ENCODE data around the gene CACNA1E. TPM values are rescaled to one million over a fixed set of nuclear protein-coding genes. Genes with fewer than 3 reads are reported as not detected.

The CACNA1E gene
- total RNA-seq, 1 donor from 2014 or later, result not detected

- no peaks in the 10 kb centered on the region for H3K4me1 Mint-ChIP-seq (ENCODE audit: unreplicated experiment)
- no peaks in the 10 kb centered on the region for H3K9me3 Mint-ChIP-seq (ENCODE audit: unreplicated experiment)
- H3K27ac Mint-ChIP-seq (ENCODE audit: unreplicated experiment), result no peak overlapping the region
- H3K36me3 Mint-ChIP-seq (ENCODE audit: unreplicated experiment), result no peaks in the 10 kb centered on the region
- no peak for DNase-seq (ENCODE audit: extremely low spot score, unreplicated experiment)
- TF ChIP-seq CTCF (IDR thresholded peaks at IDR 0.05), result no peak
- no peaks in the 10 kb centered on the region for H3K27me3 Mint-ChIP-seq (ENCODE audit: unreplicated experiment)
- no peak overlapping the region for H3K4me3 Mint-ChIP-seq (ENCODE audit: unreplicated experiment)
These were observed 264.7 kb downstream of the CACNA1E start for GRCh38 chr1:181748013-181748412.

- Mint-ChIP-seq H3K36me3 (ENCODE audit: unreplicated experiment) (no peaks in the 10 kb centered on the region), H3K4me3 (ENCODE audit: unreplicated experiment) (no peak overlapping the region), H3K9me3 (ENCODE audit: unreplicated experiment) (peaks cover 17% of the 10 kb centered on the region), H3K27ac (ENCODE audit: unreplicated experiment) (no peak overlapping the region), H3K4me1 (ENCODE audit: unreplicated experiment) (no peaks in the 10 kb centered on the region), H3K27me3 (ENCODE audit: unreplicated experiment) (no peaks in the 10 kb centered on the region)
- no peak for DNase-seq (ENCODE audit: extremely low spot score, unreplicated experiment)
- no peak for TF ChIP-seq CTCF (IDR thresholded peaks at IDR 0.05)
These were observed 270.8 kb downstream of the CACNA1E start for GRCh38 chr1:181754103-181754502.

GRCh38 chr1:181759481-181759880, 276.2 kb downstream of the CACNA1E start:
- DNase-seq (ENCODE audit: extremely low spot score, unreplicated experiment), result no peak
- Mint-ChIP-seq H3K4me1 (ENCODE audit: unreplicated experiment) (no peaks in the 10 kb centered on the region), H3K27me3 (ENCODE audit: unreplicated experiment) (no peaks in the 10 kb centered on the region), H3K9me3 (ENCODE audit: unreplicated experiment) (peaks cover 17% of the 10 kb centered on the region), H3K36me3 (ENCODE audit: unreplicated experiment) (no peaks in the 10 kb centered on the region), H3K27ac (ENCODE audit: unreplicated experiment) (no peak overlapping the region), H3K4me3 (ENCODE audit: unreplicated experiment) (no peak overlapping the region)
- no peak for TF ChIP-seq CTCF (IDR thresholded peaks at IDR 0.05)

- H3K27me3 Mint-ChIP-seq (ENCODE audit: unreplicated experiment), result no peaks in the 10 kb centered on the region
- H3K4me3 Mint-ChIP-seq (ENCODE audit: unreplicated experiment), result no peak overlapping the region
- DNase-seq (ENCODE audit: extremely low spot score, unreplicated experiment), result no peak
- no peak overlapping the region for H3K27ac Mint-ChIP-seq (ENCODE audit: unreplicated experiment)
- H3K4me1 Mint-ChIP-seq (ENCODE audit: unreplicated experiment), result no peaks in the 10 kb centered on the region
- H3K36me3 Mint-ChIP-seq (ENCODE audit: unreplicated experiment), result no peaks in the 10 kb centered on the region
- H3K9me3 Mint-ChIP-seq (ENCODE audit: unreplicated experiment), result peaks cover 4% of the 10 kb centered on the region
- no peak for TF ChIP-seq CTCF (IDR thresholded peaks at IDR 0.05)
These were observed 280.4 kb downstream of the CACNA1E start for GRCh38 chr1:181763736-181764135.

DNA sequence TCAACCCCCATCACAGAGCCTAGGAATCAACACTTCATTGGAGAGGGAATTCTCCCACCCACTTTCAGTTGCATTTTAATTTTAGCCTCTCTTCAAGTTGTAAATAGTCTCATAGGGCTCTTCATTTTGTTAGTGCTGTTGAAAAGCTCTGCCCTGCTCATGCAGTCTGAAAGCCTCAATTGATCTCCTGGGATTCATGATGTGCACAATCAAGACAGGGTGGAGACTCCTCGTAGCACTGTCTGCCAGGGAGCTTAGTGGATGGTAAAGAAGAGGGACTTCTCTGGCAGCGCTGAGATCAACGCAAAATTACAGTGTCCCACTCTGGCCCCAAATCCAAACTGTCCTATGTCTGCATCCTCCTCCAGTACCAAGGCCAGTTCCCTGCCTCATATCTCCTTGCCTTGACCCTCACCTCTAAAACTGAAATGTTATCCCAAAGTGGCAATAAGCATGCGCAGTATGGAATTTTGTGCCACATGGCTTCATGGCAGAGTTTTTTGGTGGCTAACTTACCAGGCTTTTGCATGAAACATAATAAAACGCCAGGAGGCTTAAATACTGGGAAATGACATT, 282.2 kb downstream of the CACNA1E start:
- Mint-ChIP-seq H3K4me1 (ENCODE audit: unreplicated experiment) (no peaks in the 10 kb centered on the region), H3K27ac (ENCODE audit: unreplicated experiment) (no peak overlapping the region), H3K9me3 (ENCODE audit: unreplicated experiment) (peaks cover 4% of the 10 kb centered on the region), H3K27me3 (ENCODE audit: unreplicated experiment) (no peaks in the 10 kb centered on the region), H3K36me3 (ENCODE audit: unreplicated experiment) (no peaks in the 10 kb centered on the region), H3K4me3 (ENCODE audit: unreplicated experiment) (no peak overlapping the region)
- no peak for DNase-seq (ENCODE audit: extremely low spot score, unreplicated experiment)
- TF ChIP-seq CTCF (IDR thresholded peaks at IDR 0.05), result no peak
